22Rv1 (cell line): ENCODE results near the gene PLAC8.

Source experiments
- H3K27ac ChIP-seq: fragments of 450-650 bp; 2 replicates; pipeline ENCODE4 v1.5.1; 2017
- ZFX ChIP-seq: fragments of 450-650 bp; IDR thresholded peaks from 2 replicates; pipeline ENCODE4 v1.6.1; 2017; ENCODE audit warnings: antibody characterized with exemption, borderline replicate concordance
- TF ChIP-seq, protein P1 (sequence below): fragments of 450-650 bp; IDR thresholded peaks from 2 replicates; pipeline ENCODE4 v1.5.1; 2017; ENCODE audit warnings: mild to moderate bottlenecking

The PLAC8 gene

DNA sequence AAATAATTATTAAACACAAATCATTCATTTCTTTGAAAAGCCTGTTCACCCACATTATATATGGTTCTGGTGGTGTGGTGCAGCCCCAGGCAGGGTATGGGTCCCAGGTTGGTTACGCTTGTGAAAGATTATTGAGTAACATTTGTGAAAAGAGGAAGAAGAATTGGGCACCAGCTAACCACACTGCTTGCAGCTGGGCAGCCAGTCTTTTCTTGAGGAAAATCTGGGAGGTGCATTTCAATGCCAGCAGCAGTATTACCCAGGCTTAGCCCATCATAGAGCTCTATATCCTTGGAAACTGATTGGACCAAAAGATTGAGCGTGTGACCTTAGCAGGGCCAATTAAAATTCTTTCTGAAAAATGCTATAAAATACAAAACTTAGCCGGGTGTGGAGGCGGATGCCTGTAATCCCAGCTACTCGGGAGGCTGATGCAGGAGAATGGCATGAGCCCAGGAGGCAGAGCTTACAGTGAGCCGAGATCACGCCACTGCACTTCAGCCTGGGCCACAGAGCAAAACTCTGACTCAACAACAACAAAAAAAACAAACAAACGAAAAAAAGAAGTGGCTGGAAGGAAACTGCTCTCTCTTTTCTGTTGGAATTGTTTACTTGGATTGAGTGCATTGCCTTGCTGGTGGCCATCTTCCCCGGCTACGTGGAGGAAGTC lies 9.7 kb upstream of the PLAC8 start:
- no peak for TF ChIP-seq ZFX
- TF ChIP-seq, protein P1, sequence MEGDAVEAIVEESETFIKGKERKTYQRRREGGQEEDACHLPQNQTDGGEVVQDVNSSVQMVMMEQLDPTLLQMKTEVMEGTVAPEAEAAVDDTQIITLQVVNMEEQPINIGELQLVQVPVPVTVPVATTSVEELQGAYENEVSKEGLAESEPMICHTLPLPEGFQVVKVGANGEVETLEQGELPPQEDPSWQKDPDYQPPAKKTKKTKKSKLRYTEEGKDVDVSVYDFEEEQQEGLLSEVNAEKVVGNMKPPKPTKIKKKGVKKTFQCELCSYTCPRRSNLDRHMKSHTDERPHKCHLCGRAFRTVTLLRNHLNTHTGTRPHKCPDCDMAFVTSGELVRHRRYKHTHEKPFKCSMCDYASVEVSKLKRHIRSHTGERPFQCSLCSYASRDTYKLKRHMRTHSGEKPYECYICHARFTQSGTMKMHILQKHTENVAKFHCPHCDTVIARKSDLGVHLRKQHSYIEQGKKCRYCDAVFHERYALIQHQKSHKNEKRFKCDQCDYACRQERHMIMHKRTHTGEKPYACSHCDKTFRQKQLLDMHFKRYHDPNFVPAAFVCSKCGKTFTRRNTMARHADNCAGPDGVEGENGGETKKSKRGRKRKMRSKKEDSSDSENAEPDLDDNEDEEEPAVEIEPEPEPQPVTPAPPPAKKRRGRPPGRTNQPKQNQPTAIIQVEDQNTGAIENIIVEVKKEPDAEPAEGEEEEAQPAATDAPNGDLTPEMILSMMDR, result no peak
- no peak overlapping the region for H3K27ac ChIP-seq

DNA sequence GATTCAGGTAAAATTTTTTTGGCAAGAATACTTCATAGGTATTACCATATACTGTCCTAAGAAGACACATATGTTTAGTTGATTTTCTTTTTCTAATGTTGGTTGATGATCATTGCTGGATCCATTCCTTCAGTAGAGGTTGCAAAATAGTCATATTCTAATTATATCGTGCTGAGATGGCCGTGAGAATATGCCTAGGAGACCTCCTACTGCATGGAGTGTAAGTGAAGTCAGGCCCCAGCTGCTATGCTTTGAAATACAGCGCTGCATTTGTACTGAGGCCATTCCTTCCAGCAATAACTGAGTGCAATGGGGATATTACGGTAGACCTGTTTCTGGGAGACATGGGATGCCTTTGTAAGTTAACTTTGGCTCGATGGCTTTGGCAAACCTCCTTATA lies 6.7 kb upstream of the PLAC8 start:
- TF ChIP-seq, protein P1, result no peak
- TF ChIP-seq ZFX, result no peak
- H3K27ac ChIP-seq, result no peak overlapping the region

DNA sequence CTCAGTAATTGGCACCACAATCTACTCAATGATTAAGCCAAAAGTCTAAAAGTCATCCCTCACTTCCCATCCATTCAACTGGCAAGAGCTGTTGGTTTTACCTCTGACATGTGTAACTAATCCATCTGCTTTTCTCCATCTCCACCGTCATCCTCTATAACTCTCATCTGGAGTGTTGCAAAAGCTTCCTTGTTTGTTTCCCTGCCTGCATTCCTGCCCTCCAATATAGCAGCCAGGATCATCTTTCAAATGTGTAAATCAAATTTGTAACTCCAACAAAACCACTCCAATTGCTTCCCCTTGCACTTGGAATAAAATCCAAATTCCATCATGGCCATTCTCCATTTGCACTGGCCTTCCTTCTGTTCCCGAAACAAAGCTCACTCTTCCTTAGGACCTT lies 4.3 kb upstream of the PLAC8 start:
- H3K27ac ChIP-seq, result no peak overlapping the region
- TF ChIP-seq ZFX, result no peak
- TF ChIP-seq, protein P1, result no peak

DNA sequence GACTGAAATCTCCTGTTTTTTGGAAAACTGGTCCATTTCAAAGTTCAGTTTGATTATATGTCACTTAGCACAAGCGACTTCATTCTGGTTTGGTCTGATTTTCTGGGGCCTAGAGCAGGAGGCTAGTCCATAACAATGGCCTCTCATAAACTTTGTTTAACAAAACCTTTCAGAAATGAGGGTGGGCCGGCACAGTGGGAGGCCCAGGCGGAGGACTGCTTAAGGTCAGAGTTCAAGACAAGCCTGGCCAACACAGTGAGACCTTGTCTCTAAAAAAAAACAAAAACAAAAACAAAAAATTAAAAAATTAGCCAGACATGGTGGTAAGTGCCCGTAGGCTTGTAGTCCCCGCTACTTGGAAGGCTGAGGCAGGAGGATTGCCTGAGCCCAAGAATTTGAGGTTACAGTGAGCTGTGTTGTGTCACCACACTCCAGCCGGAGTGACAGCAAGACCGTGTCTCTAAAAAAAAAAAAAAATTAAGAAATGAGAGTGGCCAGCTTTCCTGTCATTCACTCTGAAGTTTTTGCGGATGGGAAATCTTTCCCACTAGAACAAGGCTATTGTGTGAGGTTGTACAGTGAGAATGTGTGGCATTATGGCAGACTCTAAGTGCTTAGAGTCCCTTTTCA lies 1.2 kb upstream of the PLAC8 start:
- TF ChIP-seq, protein P1, result no peak
- TF ChIP-seq ZFX, result no peak
- no peak overlapping the region for H3K27ac ChIP-seq

DNA sequence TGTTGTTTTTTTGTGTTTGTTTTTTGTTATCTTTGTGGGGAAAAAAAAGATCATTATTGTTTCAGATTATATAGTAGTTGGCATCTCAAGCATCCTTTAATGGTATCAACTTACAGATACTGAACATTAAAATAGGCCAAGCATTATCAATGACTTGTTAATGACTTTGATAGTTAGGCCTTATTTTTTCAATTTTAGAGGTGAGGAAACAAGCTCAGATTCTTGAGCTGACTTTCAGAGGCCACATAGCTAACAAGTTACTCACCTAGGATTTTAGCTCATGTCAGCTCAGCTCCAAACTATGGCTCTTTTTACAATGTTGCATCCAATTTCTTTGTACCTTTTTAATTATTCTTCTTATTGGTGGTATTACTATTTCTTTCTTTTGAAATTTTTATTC lies 471 bp upstream of the PLAC8 start:
- H3K27ac ChIP-seq, result no peak overlapping the region
- TF ChIP-seq, protein P1, result no peak
- TF ChIP-seq ZFX, result no peak

DNA sequence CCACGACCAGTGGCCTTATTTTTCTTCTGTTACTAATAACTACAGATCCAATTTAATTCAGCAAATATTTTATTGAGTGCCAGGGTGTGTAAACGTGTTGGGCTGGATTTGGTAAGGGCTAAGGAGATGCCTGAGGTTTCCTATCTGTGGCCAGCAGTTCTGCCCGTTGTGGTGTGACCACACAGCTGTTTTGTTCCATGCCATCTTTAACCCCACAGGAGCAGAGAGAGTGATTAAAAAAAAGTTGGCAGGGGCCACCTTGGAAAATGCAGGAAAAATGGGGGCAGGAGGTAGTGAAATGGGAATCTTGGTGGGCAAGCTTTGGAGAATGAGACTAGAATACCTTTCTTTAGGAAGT lies 1.1 kb downstream of the PLAC8 start:
- no peak overlapping the region for H3K27ac ChIP-seq
- TF ChIP-seq, protein P1, result no peak
- TF ChIP-seq ZFX, result no peak

DNA sequence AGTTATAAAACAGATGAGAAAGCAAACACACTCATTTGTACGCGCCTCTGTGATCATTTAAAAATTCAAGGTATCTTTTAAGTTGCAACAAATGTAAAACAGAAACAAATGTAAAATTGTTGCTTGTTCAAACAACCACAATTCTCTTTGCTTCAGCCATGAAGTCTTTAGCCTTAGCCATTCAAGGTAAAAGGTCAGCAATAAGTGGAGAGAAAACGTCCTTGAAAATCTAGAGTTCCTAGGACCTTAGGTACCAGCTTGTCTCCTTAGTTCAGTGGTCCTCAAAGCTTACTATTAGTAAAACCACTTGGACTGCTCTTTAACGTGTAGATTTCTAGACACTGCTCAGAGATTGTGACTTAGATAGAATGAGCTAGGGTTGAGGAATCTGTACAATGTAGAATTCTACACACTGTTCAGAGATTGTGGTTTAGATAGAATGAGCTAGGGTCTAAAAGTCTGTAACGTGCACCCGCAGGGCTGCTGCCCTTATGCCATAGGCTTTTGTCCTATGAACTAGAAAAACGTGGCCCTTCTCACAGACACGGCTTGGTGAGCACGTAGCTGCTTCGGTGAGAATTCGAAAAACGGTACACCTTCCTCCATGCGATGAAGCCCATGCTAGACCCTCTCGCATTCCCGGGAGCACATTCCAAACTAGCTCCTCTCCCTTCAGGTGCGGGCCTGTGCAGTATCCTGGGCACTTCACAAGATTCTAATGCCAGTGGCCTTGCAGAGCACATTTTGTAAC lies 1.7 kb downstream of the PLAC8 start:
- H3K27ac ChIP-seq, result no peak overlapping the region
- no peak for TF ChIP-seq ZFX
- TF ChIP-seq, protein P1, result no peak
